ENCODE measurements around the gene SASS6.

- no peak for TF ChIP-seq SIN3A (IDR thresholded peaks at IDR 0.05; ENCODE audit: borderline replicate concordance, insufficient read depth, low read length)
- no peak for TF ChIP-seq POLR2AphosphoS5 (IDR thresholded peaks at IDR 0.05; ENCODE audit: low read depth, low read length)
- TF ChIP-seq TAF1 (IDR thresholded peaks at IDR 0.05; ENCODE audit: borderline replicate concordance, insufficient read depth, low read length): no peak
- no peak for TF ChIP-seq FOXP2 (optimal IDR thresholded peaks at IDR 0.05; ENCODE audit: borderline replicate concordance, extremely low read depth, extremely low read length, insufficient read depth)
Measured at GRCh38 chr1:100164702-100165101, 32.0 kb upstream of the SASS6 start.
